ENCODE measurements around the gene S100A5.

S100A5 gene

DNA sequence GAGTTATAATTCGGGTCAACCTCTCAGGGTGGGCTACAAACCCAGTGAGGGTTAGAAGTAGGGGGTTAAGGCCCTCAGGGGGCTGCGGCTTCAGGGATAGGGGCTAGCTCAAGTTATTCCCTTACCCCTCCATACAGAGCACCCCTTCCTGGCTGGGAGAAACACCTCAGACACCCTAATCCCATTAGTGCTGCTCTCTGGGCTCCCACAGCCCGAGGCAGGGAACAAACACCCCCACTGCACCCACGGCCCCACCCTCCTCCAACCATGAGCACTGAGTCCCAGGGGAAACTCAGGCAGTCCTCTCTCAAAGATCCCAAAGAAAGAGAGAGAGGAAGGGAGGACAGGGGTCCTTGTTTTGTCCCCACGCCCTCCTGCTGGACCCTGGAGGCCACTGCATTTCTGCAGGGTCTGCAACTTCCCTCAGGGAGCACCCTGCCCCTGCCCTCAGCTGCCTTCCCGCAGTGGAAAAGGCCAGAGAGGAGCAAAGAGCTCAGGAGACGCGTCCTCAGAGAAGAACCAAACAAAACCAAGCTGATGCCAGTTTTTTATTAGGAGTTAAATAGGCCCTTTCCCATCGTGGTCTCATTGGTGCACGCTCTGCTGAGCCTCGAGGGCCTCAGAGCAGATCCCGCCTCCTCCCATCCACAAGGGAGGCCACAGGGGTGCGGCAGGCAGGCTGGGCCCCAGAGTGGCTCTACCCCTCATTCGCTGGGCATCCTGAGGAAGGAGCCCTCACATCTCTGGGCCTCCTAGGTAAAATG is 6.2 kb upstream of the S100A5 start:
- DNase-seq: no peak

DNA sequence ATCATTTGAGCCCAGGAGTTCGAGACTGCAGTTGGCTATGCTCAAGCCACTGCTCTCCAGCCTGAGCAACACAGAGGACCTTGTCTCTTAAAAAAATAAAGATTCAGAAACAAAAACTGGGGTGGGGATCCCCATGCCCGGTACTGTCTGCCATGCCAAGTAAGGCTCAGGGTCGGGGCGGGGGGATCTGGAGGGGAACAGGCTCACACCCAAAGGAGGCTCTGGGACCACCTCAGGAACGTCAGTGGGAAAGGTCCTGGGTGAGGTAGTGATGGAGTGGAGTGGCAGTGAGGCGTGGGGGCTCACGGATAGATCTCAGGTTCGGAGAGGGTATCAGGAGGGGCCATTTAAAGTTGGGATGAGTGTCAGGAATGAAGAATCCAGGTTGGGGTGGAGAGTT is 5.6 kb upstream of the S100A5 start:
- DNase-seq: no peak

DNA sequence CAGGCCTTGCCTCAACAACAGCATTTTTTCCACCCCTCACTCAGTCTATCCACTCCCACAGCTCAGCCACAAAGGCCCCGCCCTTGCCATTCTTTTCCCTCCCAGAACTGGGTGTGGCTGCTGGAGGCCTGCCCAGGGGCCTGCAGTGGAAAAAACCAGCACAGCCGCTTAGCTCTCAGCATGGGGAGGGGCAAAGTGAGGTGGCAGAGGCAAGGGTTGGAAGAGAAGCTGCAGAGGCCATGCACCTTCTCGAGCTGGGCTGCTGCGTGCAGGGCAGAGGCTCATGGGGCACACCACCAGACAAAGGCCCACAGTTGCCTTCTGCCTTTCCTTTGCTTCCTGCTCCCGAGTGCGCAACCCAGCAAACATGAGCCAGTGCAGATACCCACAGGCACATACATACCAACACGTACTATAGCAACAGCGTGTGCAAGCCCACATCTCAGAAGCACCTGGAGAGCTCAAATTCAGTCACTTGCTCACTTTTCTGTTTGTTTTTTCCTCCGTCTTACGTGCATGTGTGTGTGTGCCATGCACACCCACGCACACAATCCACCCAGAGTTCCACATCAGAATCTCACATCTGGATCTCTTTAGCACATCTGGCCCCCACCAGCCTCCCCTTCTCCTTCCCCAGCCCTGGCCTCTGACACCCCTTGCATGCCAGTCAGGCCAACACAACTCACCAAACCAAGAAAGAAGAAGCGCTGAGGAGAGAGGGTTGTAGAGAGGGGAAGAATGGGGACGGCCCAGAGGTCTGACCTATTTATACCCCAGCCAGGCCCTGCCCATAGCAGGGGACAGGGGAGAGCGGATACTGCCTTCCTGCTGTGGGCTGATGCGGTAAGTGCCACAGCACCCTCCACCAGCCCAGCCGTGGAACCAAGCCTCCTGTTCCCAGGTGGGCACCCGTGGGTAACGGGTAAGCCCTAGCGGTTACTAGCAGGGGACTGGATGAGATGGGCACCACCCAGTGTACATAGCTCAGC is 4.6 kb upstream of the S100A5 start, which contains the start of gene S100A4:
Gene S100A4 (minus strand): TSS at position 740 of the 989 bp plus-strand sequence. CDS start 1,012 bp downstream, outside the sequence.
- peak; percentile 85 for DNase-seq

DNA sequence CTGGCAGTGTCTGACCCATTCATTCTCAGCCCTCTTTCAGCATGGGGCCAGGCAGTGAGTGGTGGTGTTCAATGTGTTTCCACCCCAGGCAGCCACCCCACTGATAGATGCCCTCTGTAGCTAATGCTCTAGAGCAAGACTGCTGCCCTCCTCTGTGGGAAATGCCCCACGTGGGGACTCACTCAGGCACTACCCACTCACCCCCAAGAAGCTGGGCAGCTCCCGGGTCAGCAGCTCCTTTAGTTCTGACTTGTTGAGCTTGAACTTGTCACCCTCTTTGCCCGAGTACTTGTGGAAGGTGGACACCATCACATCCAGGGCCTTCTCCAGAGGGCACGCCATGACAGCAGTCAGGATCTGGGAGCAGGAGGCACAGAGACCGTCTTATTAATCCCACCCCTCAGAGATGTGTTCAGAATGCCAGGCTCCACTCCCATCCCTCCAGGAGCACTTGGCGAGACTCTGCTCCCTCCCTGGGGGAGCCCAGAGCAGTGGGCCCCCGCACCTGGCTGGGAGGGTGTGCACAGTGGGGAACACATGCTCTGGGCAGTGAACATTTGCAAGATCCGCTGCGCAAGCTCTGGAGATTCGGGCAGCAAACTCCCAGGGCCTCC is 3.8 kb upstream of the S100A5 start:
- no peak for DNase-seq

DNA sequence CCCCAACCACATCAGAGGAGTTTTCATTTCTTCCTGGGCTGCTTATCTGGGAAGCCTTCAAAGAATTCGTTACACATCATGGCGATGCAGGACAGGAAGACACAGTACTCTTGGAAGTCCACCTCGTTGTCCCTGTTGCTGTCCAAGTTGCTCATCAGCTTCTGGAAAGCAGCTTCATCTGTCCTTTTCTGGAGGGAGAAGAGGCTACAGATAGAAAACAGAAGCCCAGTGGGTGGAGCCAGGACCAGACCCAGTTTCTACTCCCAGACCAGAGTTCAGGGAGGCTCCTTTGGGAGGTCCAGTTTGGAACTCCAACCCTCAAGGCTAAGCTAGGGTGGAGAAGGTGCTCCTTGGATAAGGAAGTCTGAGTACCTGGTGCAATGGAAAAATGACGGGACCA is 3.0 kb upstream of the S100A5 start:
- DNase-seq: no peak

DNA sequence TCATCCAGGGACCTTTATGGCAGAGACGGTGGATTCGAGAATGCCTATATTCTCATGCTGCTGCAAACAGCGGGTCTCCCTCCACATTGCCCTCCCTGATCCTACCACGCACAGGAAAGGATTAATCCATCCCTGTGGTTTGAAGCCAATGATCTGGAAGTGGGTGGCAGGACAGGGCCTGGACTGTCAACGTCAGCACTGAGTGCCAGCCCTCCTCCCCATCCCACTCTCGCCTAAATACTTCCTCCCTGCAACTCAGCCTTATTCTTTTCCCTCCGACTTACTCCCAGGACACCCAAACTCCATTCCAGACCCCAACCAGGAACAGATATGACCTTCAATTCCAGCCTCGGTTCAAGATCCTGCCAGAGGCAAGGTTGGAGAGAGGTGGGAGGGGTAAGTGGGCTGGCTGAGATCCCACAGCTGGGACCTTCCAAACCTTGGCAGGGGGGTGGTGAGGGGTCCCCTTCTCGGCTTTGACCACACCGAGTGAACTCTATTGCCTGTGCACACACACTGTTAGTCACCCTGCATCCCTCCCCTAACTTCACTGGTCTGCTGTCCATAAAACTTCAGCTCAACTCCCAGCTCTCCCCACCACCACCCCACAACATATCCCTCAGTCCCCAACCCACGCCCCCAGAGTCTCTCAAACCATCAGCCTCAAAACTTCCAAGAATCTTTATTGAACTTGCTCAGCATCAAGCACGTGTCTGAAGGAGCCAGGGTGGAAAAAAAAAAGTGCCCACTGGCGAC is 2.4 kb upstream of the S100A5 start:
- no peak for DNase-seq

DNA sequence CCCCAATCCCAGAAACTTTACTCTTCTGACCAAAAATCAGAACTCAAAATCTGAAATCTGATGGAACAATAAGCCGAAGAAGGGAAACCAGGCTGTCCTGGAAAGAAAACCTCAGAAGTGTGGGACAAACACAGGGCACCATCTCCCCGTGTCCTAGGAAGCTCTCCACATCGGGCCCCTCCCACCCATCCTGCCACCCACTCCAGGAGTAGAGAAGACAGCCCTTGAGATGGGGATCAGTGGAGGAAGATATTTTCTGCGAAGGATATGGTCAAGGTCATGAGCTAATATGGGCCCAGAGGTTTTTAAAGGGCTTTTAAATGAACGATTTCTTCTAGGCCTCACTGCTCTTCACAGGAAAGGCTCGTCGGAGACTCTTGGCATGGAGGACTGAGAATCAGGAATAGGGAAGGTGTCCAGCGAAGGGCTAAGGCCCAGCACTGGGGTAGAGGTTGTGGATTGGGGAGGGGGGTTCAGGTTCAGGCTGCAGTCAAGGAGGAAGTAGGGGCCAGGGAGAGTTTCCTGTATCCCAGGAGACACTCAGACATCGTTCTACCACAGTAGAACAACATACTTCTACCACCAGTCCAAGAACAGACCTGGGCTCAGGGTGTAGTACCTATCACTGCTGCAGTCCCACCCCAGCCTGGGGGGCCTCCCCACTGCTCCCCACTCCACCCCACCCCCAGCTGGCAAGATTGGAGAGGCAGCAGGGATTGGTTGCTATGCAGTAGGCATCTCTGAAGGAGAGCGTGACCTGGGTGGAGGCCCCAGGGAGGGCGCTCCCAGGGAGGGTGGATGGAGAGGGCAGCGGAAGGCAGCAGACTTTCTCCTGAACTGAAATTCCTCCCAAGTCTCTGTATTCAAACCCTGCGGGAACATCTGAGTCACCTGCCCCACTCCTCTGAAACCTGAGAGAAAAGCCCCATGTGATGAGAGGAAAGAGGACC is 1.2 kb upstream of the S100A5 start:
- no peak for DNase-seq

DNA sequence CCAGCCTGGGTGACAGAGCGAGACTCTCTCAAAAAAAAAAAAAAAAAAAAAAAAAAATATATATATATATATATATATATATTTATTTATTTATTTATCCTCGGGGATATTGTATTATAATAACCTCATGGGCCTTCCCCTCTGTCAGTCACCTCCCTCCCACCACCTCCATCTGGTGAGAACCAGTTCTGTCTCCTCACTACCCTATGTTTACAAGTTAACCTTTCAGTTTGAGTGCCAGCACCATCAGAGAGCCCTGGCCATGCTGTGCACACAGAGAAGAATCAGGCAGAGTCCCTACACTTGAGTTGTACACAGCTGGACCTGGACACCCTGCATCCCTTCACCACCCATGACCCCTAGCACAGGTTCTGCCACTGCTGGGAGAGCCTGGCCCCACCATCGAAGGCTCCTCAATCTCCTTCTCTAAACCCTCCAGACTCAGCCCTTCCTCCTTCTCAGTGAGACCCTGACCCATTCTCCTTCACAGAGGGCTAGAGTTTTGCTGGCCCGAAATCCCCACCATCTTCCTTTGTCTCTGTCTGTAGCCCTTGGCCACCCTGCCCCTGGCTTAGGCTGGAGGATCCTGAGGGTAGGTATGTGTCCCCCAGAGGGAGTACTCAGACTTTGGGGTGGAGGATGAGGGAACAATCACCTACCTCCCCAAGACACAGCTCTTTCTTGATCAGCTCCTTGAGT is 1.2 kb downstream of the S100A5 start:
- DNase-seq: no peak

GRCh38 chr1:153538315-153538821 is 2.4 kb downstream of the S100A5 start:
- no peak for DNase-seq

DNA sequence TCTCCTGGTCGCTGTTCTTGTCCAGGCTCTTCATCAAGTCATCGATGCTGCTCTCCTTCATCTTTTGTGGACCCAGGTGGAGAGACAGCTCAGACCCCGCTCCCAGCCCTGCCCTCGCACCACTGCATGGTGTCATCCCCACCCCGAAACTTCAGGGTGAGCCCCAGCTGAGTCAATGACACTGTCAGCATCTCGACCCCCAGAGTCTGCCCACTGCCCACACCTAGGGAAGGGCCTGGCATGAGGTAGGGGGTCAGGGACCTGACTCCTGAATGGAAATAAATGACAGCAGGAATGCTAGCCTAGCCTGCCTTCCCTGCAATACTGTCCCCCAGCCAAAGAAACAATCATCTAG is 3.4 kb downstream of the S100A5 start:
- no peak for DNase-seq

DNA sequence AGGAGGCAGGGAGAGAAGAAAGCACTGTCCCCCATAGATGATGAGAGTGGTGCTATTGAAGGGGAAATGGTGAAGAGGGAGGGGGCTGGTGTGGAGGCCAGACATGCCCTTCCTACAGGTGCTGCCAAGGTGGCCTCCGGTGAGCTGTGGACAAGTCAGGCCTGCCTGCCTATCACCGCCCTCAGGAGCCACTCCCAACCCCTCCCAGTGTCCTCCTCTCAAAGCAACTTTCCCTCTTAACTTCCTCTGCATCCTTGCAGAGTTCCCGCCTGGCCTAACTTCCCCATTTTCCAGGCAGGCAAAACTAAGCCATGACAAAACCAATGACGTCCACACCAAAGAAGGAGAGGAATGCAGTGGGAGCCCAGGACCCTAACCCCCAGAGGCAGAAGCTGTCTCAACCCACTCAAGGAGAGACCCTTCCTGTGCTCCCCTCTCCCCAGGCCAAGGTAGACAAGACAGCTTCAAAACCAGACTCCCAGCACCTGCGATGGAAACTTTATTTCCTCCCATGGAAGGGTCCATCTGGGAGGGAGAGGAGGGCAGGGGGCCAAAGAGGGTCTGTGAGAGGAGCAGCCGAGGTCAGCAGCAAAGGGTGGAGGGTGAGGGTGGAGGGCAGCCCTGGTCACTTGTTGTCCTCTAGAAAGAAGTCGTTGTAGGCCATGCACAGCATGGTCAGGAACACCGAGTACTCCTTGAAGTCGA is 3.9 kb downstream of the S100A5 start:
- DNase-seq: no peak

DNA sequence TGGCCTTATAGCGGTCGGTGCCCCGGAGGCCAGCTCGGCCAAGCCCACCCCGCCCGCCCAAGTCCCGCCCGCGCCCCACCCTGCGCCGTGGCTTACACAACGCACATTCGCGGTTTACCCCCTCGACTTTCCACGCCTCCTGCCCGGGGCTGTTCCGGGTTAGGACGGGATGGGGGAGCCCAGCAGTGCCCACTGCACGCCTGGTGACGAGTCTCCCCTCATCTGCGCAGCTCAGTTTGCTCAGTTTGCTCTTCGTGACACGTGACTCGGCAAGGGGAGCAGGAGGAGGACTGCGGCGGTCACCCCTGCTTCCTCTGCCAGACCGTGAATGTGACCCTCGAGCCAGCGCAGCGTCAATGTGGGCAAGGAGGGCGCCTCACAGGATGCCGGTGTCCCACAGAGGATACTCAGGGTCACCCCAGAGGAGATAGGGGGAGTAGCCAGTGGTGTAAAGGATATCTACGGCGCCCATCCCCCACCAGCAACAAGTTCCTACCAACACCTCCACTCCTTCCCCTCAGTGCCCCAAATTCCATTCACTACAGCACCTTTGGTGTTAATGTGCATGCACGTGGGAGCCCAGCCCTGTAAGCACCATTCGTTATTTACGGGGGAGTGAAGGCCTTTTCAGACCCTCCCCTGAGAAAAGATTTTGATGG is 4.6 kb downstream of the S100A5 start:
- DNase-seq: peak; percentile 88

GRCh38 chr1:153535242-153536011 is 5.3 kb downstream of the S100A5 start, which contains the start of gene S100A6:
Gene S100A6 (minus strand): TSS chr1:153535991. CDS start chr1:153535339, 652 bp downstream.
- peak; percentile 55 for DNase-seq

GRCh38 chr1:153534925-153535241 is 5.9 kb downstream of the S100A5 start:
- DNase-seq: no peak

GRCh38 chr1:153534226-153534924 is 6.4 kb downstream of the S100A5 start:
- DNase-seq: no peak

DNA sequence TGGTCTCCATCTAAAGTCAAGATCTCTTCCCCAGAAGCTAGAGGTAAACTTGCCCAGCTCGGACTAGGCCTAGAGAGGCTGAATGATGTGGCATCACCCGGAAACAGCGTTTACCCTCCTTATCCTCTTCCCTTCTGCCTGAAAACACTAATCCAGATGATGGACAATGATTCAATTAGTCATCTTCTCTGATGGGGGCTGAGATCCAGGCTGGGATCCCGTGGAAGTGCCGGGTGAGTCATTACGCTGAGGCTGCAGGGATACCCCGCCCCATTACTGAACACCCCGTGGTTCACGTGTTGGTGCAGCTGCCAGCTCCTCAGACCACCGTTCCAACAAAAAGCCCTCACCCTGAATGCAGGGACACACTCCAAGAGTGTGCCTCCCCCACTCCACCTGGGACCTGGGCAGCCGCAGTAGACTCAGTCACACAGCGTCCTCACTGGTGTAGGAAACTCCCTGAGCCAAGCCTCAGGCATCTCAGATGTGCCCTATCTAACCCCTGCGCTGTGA is 7.0 kb downstream of the S100A5 start:
- DNase-seq: peak; percentile 50

DNA sequence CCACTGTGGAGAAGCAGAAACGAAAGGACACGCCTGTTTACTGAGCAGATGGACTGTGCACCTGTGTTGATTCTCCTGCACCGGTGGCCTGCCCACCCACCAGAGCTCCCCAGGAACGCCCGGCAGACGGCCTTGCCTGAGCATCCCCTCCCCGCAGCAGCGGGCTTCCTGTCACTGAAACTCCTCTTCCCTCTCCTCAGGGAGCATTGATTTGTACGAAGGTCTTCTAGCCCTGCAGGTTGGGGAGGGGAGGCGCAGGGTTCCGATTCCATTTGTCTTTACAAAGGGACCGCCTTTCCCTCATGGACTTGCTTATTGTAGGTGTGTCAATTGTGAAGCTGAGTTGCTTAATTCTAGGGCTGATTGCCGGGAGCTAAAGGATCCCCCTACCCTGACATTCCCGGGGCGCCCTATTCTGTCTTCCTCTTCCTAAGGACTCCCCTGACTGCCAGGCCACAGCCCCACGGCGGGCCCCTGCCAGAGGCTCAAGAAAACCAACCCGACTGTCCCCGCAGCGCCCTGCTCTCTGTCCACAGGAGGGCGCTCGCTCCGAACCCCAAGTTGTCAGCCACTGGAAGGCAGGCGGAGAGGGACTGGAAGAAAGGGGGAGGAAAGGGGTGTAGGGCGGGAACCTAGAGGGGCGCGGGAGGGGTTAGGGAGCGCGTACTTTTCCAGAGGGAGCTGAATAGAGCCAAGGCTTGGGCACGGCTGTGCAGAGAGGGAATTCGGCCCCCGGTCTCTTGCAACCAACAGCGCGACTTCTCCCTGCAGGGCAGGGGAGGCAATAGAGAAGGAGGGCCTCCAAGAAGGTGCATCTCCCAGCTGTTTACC is 7.8 kb downstream of the S100A5 start:
- DNase-seq: peak; percentile 74

Data from CD4-positive, alpha-beta T cell treated with Interleukin-15 for 1 hour (primary cell).